ENCODE measurements around the gene GAS2L2.

DNA sequence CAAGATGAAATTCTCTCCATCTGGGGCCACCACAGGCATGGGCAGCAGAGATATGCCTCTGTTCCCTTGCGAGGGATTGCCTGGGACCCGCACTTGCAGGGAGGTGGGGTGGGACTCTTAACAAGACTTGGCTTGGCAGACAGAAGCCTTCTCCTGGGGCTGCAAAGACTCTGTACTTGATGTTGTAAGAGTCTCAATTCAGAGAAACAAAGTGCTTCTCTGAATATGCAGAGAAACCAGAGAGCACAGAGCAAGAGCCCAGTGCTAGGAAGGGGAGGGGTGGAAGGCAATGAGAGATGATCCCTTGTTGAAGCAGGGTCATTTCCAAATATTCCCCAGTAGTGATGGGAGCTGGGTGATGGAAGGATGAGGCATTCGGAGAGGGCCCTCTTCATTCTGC lies 40.2 kb upstream of the GAS2L2 start:
- TF ChIP-seq, protein P1, sequence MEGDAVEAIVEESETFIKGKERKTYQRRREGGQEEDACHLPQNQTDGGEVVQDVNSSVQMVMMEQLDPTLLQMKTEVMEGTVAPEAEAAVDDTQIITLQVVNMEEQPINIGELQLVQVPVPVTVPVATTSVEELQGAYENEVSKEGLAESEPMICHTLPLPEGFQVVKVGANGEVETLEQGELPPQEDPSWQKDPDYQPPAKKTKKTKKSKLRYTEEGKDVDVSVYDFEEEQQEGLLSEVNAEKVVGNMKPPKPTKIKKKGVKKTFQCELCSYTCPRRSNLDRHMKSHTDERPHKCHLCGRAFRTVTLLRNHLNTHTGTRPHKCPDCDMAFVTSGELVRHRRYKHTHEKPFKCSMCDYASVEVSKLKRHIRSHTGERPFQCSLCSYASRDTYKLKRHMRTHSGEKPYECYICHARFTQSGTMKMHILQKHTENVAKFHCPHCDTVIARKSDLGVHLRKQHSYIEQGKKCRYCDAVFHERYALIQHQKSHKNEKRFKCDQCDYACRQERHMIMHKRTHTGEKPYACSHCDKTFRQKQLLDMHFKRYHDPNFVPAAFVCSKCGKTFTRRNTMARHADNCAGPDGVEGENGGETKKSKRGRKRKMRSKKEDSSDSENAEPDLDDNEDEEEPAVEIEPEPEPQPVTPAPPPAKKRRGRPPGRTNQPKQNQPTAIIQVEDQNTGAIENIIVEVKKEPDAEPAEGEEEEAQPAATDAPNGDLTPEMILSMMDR (IDR thresholded peaks at IDR 0.05) = no peak
- peak in 1 of 2 donors; percentile 25 for TF ChIP-seq EP300 (IDR thresholded peaks at IDR 0.05)

Measured in tibial nerve (tissue), 4 donors.